Amniotic stem cell (primary cell): ENCODE measurements around the gene SARS1.

Experiments
- DNase-seq: peaks from one replicate; lab custom pipeline; 2025; lab: John Stamatoyannopoulos, UW

The SARS1 gene

DNA sequence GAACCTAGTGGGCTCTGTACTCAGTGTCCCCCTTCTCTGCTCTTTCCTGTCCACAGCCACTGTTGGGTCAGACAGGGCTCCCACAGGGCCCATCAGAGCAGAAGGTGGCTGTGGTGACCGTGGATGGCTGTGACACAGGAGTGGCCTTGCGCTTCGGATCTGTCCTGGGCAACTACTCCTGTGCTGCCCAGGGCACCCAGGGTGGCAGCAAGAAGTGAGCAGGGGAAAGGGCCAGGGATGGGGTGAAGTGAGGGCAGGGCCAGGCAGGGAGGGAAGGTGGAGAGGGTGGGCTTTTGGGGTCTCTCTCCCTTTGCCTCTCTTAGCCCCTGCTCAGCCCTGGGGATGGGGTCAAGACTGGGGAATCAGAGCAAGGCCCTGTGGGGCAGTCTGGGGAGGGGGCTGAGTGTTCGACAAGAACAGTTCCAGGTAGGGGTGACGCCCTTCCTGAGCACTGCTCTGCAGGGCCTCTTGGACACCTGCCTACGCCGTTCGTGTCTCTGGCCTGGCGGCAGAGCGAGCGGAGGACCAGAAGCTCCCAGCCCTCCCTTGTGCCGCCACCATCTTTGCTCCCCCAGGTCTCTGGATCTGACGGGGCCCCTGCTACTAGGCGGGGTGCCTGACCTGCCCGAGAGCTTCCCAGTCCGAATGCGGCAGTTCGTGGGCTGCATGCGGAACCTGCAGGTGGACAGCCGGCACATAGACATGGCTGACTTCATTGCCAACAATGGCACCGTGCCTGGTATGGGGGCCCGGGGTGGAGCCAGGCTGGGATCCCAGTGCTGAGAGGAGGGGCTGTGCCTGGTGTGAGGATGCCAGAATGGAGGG is 48.7 kb downstream of the SARS1 start:
- no peak for DNase-seq

DNA sequence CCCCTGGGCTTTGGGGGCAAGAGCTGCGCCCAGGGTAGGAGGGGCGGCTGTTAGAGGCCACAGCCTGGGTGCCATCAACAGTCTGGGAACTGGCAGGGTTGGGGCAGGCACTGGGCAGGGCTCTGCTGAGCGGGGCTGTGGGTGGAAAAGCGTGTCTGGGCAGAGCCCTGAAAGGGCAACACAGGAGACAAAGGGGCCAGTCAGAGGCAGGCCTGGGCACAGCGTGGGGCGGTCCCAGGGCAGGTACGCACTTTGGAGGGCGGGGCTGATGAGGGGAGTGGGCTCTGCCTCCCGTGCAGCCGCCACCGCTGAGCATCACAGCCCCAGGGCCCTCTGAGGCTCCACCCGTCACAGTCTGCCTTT is 49.5 kb downstream of the SARS1 start:
- DNase-seq = no peak

DNA sequence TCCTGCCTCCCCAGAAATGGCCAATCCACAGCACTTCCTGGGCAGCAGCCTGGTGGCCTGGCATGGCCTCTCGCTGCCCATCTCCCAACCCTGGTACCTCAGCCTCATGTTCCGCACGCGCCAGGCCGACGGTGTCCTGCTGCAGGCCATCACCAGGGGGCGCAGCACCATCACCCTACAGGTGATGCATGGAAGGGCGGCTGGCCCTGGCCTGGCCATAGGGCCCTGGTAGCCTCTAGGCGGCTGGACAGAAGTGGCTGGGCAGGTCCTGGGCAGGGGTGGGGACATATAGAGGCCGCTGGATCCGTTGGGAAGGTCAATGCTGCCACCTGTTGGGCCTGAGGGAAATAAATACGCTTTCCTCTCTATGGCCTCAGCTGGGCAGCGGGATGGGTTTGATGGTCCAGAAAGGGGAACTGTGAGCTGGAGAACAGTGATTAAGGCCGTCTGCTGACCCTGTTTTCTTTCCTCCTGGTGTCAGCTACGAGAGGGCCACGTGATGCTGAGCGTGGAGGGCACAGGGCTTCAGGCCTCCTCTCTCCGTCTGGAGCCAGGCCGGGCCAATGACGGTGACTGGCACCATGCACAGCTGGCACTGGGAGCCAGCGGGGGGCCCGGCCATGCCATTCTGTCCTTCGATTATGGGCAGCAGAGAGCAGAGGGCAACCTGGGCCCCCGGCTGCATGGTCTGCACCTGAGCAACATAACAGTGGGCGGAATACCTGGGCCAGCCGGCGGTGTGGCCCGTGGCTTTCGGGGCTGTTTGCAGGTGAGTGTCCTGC is 50.1 kb downstream of the SARS1 start:
- DNase-seq = peak; percentile 55

DNA sequence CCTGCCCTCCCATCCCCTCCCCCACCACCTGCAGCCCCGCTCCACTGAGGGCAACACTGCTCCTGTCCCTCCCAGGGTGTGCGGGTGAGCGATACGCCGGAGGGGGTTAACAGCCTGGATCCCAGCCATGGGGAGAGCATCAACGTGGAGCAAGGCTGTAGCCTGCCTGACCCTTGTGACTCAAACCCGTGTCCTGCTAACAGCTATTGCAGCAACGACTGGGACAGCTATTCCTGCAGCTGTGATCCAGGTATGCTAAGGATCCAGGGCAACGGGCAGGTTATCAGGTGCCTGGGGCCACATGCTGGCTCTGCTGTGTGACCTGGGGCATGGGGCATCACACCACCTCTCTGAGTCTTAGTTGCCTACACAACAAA is 50.6 kb downstream of the SARS1 start:
- no peak for DNase-seq

DNA sequence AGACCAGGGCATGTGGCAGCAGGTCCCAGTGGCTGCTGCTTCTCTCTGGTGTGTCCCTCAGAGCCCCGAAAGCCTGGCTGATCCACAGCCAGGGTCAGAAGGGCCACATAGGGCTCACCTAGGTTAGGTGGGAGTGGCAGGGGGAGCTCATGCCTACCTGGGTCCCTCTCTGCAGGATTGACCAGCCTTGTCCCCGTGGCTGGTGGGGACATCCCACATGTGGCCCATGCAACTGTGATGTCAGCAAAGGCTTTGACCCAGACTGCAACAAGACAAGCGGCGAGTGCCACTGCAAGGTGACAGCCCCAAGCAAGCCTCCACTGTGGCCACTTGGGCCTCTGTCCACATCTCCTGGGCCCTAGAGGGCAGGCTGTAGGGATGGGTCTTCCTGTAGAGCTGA is 51.3 kb downstream of the SARS1 start:
- no peak for DNase-seq

DNA sequence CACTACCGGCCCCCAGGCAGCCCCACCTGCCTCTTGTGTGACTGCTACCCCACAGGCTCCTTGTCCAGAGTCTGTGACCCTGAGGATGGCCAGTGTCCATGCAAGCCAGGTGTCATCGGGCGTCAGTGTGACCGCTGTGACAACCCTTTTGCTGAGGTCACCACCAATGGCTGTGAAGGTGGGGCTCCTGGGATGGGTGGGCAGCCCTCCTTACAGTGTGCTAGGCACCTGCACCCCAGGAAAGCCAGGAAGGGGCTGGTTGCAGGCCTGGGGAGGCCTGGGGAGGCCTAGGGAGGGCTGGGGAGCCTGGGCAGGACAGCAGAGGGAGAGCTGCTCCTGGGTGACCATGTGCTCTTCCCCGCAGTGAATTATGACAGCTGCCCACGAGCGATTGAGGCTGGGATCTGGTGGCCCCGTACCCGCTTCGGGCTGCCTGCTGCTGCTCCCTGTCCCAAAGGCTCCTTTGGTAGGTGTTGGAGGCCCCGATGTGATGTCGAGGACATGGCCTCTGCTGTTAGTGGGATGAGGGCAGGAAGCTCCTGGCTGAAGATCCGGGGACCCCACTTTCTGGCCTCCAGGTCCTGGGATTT is 52.1 kb downstream of the SARS1 start:
- DNase-seq = no peak

DNA sequence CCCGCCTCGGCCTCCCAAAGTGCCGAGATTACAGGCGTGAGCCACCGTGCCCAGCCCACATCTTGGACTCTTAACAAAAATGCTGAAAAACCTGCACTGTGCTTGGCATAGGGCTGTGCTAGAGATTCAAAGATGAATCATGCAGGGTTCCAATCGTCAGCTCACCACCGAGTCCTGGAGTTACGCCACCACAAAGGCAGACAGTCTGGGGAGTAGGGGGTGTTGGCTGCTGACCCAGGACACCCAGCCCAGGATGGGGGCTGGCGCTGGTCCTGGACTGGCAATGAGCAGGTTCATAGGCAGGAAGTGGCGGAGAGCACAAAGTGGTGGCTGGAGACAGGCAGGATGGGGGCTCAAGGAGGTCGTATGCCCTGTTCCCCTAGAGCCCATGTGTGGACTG is 53.2 kb downstream of the SARS1 start:
- DNase-seq = no peak

DNA sequence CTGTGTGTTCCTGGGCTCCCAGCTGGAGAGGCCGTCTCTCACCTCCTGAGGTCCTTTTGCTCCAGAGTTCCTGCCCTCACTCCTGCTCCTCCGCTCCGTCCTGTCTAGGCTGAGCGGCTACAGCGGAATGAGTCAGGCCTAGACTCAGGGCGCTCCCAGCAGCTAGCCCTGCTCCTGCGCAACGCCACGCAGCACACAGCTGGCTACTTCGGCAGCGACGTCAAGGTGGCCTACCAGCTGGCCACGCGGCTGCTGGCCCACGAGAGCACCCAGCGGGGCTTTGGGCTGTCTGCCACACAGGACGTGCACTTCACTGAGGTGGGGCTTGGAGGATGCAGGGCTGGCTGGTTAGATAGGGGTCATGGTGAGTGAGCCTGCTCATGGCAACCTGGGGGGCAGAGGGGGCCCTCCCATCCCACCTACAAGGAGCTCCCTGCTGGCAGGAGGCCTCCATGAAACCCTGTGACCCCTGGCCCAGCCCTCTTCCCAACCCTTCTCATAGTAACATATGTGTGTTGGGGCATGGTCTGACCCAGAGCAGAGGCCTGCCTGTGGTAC is 54.1 kb downstream of the SARS1 start:
- no peak for DNase-seq

DNA sequence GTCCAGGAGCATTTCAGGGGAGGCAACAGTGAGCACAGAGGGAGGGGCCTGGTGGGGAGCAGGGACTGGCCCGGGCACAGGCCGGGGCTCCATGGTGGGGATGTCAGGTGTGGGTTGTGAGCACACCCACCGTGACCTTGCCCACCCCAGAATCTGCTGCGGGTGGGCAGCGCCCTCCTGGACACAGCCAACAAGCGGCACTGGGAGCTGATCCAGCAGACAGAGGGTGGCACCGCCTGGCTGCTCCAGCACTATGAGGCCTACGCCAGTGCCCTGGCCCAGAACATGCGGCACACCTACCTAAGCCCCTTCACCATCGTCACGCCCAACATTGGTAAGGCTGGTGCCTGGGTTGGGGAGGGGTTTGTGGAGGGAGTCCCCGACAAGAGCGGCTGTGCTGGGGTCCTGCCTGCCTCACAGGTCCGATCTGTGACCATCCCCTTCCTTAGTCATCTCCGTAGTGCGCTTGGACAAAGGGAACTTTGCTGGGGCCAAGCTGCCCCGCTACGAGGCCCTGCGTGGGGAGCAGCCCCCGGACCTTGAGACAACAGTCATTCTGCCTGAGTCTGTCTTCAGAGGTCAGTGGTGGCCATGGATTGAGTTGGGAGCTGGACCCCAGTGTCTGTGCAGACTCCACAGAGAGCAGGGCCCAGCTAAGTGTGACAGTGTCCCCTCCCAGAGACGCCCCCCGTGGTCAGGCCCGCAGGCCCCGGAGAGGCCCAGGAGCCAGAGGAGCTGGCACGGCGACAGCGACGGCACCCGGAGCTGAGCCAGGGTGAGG is 54.9 kb downstream of the SARS1 start:
- no peak for DNase-seq

DNA sequence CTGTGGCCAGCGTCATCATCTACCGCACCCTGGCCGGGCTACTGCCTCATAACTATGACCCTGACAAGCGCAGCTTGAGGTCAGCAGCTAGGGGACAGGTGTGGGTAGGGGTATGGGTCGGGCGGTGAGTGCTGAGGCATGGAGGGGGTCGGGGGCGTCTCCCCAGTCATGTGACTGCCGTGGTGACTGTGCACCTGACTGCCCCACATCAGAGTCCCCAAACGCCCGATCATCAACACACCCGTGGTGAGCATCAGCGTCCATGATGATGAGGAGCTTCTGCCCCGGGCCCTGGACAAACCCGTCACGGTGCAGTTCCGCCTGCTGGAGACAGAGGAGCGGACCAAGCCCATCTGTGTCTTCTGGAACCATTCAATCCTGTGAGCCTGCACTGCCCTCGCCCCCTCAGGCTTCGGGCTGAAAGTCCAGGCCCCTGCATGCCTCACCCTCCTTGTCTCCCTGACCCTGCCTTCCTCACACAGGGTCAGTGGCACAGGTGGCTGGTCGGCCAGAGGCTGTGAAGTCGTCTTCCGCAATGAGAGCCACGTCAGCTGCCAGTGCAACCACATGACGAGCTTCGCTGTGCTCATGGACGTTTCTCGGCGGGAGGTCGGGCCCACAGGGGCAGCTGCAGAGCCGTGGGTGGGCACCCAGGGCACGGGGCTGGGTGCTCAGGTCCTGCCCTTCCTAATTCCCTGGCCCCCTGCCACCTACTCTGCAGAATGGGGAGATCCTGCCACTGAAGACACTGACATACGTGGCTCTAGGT is 55.7 kb downstream of the SARS1 start:
- no peak for DNase-seq

DNA sequence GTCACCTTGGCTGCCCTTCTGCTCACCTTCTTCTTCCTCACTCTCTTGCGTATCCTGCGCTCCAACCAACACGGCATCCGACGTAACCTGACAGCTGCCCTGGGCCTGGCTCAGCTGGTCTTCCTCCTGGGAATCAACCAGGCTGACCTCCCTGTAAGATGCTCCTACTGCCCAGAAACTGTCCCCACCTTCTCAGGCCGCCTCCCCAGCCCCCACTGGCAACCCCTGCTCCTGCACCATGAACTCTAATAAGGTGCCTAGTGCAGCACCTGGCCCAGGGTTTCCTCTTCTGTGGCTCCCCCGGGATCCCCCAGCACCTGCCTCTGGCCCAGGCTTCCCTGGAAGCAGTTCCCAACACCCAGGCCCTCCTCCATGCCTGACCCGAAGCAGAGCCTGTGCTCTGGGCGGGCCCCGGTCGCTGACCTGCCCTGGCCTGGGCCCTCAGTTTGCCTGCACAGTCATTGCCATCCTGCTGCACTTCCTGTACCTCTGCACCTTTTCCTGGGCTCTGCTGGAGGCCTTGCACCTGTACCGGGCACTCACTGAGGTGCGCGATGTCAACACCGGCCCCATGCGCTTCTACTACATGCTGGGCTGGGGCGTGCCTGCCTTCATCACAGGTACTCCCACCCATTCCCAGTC is 56.4 kb downstream of the SARS1 start:
- no peak for DNase-seq

DNA sequence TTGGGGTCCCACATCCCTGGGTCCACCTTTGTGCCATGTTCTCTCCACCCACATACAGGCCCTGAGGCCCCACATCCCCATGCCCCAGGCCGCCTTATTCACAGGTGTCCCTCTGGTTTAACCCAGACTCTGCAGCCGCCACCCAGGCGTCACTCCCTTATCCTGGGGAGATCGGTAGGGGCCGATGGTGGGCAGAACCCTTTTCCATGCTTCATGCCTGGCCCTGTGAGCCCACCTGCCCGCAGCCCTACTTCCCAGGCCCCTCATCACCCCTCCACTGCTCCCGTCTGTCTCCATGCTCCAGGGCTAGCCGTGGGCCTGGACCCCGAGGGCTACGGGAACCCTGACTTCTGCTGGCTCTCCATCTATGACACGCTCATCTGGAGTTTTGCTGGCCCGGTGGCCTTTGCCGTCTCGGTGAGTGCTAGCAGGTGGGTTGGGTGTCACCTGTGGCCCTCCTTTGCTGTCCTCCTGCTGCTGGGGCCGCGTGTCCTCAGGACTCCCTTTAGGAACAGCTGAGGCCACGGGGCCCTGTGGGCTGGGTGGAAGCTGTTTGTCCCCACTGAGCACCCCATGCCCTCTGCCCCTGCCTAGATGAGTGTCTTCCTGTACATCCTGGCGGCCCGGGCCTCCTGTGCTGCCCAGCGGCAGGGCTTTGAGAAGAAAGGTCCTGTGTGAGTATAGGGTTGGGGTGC is 57.1 kb downstream of the SARS1 start:
- no peak for DNase-seq

DNA sequence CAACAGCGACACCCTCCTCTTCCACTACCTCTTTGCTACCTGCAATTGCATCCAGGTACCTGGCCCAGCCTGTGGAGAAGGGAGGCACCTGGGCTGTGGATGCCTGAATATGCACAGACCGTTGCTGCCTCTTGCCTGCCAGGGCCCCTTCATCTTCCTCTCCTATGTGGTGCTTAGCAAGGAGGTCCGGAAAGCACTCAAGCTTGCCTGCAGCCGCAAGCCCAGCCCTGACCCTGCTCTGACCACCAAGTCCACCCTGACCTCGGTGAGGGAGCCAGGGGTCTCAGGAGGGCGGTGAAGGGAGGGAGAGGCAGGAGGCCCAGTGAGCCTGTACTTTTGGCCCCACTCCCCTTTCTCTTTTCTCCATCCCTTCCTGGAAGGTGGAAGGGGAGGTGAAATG is 57.7 kb downstream of the SARS1 start:
- DNase-seq = no peak

DNA sequence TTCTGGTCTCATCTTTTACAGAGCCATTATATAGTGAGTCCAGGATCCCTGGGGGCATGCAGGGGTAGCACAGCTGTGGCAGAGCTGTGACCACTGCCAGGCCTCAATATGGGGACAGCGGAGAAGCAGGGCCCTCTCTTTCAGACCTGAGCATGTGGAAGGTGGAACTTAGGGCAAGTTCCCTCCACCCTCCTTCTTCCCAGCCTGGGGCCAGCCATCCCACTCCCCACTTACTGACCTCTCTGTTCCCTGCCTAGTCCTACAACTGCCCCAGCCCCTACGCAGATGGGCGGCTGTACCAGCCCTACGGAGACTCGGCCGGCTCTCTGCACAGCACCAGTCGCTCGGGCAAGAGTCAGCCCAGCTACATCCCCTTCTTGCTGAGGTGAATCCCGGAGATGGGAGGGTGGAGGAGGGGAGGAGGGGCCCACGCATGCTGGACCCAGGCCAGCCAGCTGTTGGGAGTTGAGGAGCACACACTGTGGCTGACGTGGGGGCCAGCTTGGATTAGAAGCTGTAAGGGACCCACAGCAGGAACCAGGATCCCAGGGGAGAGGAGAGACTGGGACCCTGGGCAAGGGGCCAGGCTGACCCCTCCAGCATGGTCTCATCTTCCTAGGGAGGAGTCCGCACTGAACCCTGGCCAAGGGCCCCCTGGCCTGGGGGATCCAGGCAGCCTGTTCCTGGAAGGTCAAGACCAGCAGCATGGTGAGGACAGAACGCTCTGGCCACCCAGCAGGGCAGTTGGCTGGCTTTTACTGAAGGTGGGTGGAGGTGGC is 58.5 kb downstream of the SARS1 start:
- no peak for DNase-seq

DNA sequence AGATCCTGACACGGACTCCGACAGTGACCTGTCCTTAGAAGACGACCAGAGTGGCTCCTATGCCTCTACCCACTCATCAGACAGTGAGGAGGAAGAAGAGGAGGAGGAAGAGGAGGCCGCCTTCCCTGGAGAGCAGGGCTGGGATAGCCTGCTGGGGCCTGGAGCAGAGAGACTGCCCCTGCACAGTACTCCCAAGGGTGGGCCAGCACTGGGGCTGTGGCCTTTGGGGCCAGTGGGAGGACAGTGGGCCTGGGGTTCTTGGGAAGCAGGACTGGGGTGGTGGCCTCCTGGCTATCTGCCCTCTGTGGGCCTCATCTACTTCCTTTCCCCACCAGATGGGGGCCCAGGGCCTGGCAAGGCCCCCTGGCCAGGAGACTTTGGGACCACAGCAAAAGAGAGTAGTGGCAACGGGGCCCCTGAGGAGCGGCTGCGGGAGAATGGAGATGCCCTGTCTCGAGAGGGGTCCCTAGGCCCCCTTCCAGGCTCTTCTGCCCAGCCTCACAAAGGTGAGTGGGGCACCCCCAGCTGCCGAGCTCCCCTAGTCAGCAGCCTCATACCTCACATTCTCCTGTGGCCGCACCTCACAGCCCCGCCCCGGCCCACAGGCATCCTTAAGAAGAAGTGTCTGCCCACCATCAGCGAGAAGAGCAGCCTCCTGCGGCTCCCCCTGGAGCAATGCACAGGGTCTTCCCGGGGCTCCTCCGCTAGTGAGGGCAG is 59.3 kb downstream of the SARS1 start:
- no peak for DNase-seq

DNA sequence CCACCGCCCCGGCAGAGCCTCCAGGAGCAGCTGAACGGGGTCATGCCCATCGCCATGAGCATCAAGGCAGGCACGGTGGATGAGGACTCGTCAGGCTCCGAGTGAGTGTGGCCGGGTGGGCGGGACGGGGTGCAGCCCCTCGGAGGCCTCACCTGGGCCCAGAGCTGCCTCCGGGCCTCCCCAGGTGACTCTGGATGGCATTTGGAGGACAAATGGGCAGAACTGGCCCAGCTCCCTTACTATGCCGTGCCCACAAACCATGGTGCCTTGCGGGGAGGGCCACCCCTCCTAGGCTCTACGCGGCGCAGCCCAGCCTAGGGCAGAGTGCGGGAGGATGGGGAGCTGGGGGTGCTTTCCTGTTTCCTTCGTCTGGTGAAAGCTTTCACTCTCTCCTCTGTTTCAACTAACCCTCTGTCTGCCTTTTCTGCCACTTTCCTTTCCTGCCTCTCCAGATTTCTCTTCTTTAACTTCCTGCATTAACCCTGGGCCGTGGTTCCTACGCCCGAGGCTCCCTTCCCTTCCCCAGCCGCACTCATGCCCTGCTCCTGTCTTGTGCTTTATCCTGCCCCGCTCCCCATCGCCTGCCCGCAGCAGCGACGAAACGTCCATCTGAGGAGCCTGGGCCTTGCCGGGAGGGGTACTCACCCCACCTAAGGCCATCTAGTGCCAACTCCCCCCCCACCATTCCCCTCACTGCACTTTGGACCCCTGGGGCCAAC is 60.0 kb downstream of the SARS1 start:
- no peak for DNase-seq

DNA sequence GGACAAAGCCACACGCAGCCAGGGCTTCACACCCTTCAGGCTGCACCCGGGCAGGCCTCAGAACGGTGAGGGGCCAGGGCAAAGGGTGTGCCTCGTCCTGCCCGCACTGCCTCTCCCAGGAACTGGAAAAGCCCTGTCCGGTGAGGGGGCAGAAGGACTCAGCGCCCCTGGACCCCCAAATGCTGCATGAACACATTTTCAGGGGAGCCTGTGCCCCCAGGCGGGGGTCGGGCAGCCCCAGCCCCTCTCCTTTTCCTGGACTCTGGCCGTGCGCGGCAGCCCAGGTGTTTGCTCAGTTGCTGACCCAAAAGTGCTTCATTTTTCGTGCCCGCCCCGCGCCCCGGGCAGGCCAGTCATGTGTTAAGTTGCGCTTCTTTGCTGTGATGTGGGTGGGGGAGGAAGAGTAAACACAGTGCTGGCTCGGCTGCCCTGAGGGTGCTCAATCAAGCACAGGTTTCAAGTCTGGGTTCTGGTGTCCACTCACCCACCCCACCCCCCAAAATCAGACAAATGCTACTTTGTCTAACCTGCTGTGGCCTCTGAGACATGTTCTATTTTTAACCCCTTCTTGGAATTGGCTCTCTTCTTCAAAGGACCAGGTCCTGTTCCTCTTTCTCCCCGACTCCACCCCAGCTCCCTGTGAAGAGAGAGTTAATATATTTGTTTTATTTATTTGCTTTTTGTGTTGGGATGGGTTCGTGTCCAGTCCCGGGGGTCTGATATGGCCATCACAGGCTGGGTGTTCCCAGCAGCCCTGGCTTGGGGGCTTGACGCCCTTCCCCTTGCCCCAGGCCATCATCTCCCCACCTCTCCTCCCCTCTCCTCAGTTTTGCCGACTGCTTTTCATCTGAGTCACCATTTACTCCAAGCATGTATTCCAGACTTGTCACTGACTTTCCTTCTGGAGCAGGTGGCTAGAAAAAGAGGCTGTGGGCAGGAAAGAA is 61.1 kb downstream of the SARS1 start:
- peak; percentile 18 for DNase-seq
